HepG2 (cell line): ENCODE results near the gene CASKIN2. TPM values are rescaled to one million over a fixed set of nuclear protein-coding genes. Genes with fewer than 3 reads are reported as not detected.
A peak's percentile ranks its signal among the peaks of the same experiment; 100 is the strongest.

Experiments used
- BCL6 ChIP-seq: IDR thresholded peaks from 2 replicates; pipeline ENCODE4 v1.6.1; 2016; ENCODE audit warnings: missing genetic modification reagents, missing compliant biosample characterization
- HNRNPL ChIP-seq: fragments of 200-400 bp; formaldehyde crosslinking; IDR thresholded peaks from 2 replicates; pipeline ENCODE4 v1.6.1; 2017; ENCODE audit warnings: mild to moderate bottlenecking, low read depth, low read length
- XRCC5 ChIP-seq: fragments of 200-400 bp; formaldehyde crosslinking; optimal IDR thresholded peaks from 2 replicates; pipeline ENCODE3; 2017; ENCODE audit warnings: mild to moderate bottlenecking, low read length
- polyA plus RNA-seq, 8 experiments: library from polyadenylated mRNA; depleted of rRNA in 3 of 8; stranded (reverse) in 7 of 8; unstranded in 1 of 8; fragments of >200 nt; fragmentation: Illumina TruSeq in 4 of 8; extraction: Trizol in 4 of 8; gene quantifications; 2 replicates each; pipeline versions ENCODE4 v1.2.1 to v1.2.3, GENCODE V29; 2011 to 2016; ENCODE audit warnings: low read depth in 4 of 8, missing spikeins in 1 of 8, mixed read lengths in 1 of 8; ENCODE audit not compliant: insufficient read depth in 1 of 8
- total RNA-seq, 5 experiments: library from RNA; depleted of rRNA; stranded (reverse); fragments of >200 nt; fragmentation: Illumina TruSeq; extraction: Trizol; gene quantifications; 2 replicates each; pipeline ENCODE4 v1.2.3, GENCODE V29; 2016; ENCODE audit warnings: low read depth in 1 of 5
- TF ChIP-seq, protein P1 (sequence below): sonication (generic); formaldehyde crosslinking; IDR thresholded peaks from 2 replicates; pipeline ENCODE4 v1.9.0; 2021; ENCODE audit warnings: missing genetic modification reagents, borderline replicate concordance
- TF ChIP-seq, protein P2 (sequence below): sonication (generic); formaldehyde crosslinking; IDR thresholded peaks from 2 replicates; pipeline ENCODE4 v1.4.0; 2020; ENCODE audit warnings: missing genetic modification reagents
- TF ChIP-seq, protein P3 (sequence below): sonication (generic); formaldehyde crosslinking; IDR thresholded peaks from 2 replicates; pipeline ENCODE4 v1.5.1; 2020; ENCODE audit warnings: missing genetic modification reagents, mild to moderate bottlenecking, borderline replicate concordance
- TF ChIP-seq, protein P4 (sequence below): sonication (generic); formaldehyde crosslinking; IDR thresholded peaks from 2 replicates; pipeline ENCODE4 v1.4.0; 2020; ENCODE audit warnings: missing genetic modification reagents
- TF ChIP-seq, protein P5 (sequence below): sonication (generic); formaldehyde crosslinking; IDR thresholded peaks from 2 replicates; pipeline ENCODE4 v1.5.1; 2020; ENCODE audit warnings: mild to moderate bottlenecking, missing genetic modification reagents, moderate library complexity

The CASKIN2 gene
- total and polyA plus RNA-seq, 2 of the 13 experiments (the other 11 are each of a cell fraction or from before 2014, with no cell fraction given) = 5.2 to 7.8 TPM

DNA sequence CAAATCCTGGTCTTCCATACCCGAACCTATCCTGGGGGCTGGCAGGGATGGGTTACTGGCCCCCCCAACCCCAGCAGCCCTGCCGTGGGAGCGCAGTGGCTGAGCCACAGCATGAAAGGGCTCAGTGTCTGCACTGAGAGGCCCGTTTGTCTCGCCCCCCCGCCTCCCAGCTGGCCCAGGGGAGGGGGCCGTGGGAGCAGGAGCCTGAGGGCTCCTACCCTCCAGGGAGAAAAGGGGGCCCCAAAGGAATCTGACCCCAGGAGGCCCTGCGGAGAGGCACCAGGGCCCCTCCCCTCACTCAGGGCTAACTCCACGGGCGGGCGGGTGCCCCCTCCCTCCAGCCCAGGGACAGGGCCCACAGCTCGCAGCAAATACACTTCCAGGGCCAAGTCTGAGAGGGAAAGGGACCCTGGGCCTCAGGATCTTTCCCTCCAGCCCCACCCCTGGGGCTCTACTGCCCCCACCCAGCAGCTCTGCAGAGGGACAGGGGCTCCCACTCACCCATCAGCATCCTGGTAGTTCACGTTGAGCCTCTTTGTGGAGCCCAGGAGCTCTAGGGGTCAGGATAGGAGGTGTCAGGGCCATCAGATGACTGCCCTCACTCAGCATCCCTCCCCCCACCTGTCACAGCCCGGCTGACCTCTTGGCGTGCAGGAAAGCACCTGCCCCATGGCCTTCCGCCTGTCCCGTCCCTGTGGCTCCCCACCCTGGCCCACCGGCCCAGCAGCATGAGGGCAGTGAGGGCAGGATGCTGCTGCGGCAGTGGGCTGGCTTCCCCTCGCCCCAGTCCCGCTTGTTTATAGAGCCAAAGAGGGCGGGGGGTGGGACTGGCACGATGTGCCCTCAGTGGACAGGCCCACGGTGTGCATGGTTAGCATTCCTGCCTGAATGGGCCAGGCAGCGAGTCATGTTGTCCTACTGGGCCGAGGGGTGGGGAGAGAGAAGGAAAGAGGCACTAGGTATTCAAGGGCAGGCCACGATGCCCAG lies 7.3 kb downstream of the CASKIN2 start (continued):
- TF ChIP-seq, protein P1, sequence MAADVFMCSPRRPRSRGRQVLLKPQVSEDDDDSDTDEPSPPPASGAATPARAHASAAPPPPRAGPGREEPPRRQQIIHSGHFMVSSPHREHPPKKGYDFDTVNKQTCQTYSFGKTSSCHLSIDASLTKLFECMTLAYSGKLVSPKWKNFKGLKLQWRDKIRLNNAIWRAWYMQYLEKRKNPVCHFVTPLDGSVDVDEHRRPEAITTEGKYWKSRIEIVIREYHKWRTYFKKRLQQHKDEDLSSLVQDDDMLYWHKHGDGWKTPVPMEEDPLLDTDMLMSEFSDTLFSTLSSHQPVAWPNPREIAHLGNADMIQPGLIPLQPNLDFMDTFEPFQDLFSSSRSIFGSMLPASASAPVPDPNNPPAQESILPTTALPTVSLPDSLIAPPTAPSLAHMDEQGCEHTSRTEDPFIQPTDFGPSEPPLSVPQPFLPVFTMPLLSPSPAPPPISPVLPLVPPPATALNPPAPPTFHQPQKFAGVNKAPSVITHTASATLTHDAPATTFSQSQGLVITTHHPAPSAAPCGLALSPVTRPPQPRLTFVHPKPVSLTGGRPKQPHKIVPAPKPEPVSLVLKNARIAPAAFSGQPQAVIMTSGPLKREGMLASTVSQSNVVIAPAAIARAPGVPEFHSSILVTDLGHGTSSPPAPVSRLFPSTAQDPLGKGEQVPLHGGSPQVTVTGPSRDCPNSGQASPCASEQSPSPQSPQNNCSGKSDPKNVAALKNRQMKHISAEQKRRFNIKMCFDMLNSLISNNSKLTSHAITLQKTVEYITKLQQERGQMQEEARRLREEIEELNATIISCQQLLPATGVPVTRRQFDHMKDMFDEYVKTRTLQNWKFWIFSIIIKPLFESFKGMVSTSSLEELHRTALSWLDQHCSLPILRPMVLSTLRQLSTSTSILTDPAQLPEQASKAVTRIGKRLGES (CRISPR knock-in tag) = no peak
- TF ChIP-seq XRCC5 = peak; percentile 25
- TF ChIP-seq, protein P2, sequence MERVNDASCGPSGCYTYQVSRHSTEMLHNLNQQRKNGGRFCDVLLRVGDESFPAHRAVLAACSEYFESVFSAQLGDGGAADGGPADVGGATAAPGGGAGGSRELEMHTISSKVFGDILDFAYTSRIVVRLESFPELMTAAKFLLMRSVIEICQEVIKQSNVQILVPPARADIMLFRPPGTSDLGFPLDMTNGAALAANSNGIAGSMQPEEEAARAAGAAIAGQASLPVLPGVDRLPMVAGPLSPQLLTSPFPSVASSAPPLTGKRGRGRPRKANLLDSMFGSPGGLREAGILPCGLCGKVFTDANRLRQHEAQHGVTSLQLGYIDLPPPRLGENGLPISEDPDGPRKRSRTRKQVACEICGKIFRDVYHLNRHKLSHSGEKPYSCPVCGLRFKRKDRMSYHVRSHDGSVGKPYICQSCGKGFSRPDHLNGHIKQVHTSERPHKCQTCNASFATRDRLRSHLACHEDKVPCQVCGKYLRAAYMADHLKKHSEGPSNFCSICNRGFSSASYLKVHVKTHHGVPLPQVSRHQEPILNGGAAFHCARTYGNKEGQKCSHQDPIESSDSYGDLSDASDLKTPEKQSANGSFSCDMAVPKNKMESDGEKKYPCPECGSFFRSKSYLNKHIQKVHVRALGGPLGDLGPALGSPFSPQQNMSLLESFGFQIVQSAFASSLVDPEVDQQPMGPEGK (CRISPR knock-in tag) = peak; percentile 87
- TF ChIP-seq, protein P3, sequence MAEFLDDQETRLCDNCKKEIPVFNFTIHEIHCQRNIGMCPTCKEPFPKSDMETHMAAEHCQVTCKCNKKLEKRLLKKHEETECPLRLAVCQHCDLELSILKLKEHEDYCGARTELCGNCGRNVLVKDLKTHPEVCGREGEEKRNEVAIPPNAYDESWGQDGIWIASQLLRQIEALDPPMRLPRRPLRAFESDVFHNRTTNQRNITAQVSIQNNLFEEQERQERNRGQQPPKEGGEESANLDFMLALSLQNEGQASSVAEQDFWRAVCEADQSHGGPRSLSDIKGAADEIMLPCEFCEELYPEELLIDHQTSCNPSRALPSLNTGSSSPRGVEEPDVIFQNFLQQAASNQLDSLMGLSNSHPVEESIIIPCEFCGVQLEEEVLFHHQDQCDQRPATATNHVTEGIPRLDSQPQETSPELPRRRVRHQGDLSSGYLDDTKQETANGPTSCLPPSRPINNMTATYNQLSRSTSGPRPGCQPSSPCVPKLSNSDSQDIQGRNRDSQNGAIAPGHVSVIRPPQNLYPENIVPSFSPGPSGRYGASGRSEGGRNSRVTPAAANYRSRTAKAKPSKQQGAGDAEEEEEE = no peak
- TF ChIP-seq, protein P4, sequence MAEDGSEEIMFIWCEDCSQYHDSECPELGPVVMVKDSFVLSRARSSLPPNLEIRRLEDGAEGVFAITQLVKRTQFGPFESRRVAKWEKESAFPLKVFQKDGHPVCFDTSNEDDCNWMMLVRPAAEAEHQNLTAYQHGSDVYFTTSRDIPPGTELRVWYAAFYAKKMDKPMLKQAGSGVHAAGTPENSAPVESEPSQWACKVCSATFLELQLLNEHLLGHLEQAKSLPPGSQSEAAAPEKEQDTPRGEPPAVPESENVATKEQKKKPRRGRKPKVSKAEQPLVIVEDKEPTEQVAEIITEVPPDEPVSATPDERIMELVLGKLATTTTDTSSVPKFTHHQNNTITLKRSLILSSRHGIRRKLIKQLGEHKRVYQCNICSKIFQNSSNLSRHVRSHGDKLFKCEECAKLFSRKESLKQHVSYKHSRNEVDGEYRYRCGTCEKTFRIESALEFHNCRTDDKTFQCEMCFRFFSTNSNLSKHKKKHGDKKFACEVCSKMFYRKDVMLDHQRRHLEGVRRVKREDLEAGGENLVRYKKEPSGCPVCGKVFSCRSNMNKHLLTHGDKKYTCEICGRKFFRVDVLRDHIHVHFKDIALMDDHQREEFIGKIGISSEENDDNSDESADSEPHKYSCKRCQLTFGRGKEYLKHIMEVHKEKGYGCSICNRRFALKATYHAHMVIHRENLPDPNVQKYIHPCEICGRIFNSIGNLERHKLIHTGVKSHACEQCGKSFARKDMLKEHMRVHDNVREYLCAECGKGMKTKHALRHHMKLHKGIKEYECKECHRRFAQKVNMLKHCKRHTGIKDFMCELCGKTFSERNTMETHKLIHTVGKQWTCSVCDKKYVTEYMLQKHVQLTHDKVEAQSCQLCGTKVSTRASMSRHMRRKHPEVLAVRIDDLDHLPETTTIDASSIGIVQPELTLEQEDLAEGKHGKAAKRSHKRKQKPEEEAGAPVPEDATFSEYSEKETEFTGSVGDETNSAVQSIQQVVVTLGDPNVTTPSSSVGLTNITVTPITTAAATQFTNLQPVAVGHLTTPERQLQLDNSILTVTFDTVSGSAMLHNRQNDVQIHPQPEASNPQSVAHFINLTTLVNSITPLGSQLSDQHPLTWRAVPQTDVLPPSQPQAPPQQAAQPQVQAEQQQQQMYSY (CRISPR knock-in tag) = no peak
- TF ChIP-seq, protein P5, sequence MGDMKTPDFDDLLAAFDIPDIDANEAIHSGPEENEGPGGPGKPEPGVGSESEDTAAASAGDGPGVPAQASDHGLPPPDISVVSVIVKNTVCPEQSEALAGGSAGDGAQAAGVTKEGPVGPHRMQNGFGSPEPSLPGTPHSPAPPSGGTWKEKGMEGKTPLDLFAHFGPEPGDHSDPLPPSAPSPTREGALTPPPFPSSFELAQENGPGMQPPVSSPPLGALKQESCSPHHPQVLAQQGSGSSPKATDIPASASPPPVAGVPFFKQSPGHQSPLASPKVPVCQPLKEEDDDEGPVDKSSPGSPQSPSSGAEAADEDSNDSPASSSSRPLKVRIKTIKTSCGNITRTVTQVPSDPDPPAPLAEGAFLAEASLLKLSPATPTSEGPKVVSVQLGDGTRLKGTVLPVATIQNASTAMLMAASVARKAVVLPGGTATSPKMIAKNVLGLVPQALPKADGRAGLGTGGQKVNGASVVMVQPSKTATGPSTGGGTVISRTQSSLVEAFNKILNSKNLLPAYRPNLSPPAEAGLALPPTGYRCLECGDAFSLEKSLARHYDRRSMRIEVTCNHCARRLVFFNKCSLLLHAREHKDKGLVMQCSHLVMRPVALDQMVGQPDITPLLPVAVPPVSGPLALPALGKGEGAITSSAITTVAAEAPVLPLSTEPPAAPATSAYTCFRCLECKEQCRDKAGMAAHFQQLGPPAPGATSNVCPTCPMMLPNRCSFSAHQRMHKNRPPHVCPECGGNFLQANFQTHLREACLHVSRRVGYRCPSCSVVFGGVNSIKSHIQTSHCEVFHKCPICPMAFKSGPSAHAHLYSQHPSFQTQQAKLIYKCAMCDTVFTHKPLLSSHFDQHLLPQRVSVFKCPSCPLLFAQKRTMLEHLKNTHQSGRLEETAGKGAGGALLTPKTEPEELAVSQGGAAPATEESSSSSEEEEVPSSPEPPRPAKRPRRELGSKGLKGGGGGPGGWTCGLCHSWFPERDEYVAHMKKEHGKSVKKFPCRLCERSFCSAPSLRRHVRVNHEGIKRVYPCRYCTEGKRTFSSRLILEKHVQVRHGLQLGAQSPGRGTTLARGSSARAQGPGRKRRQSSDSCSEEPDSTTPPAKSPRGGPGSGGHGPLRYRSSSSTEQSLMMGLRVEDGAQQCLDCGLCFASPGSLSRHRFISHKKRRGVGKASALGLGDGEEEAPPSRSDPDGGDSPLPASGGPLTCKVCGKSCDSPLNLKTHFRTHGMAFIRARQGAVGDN (CRISPR knock-in tag) = 0 out of 2 replicates have a peak, but pooled peaks have one; percentile 5
- peak; percentile 87; the same call in 1 of the 2 replicates for TF ChIP-seq HNRNPL
- no peak for TF ChIP-seq BCL6 (CRISPR knock-in tag)
